ENCODE data around the gene ITGA2B.
"Not testable (repeated sequence)": the region's sequence is repeated elsewhere in the genome, so short reads cannot be mapped to it uniquely, and the experiment has no call there.

Gene ITGA2B

GRCh38 chr17:44369414-44370023 lies 19.9 kb downstream of the ITGA2B start:
- DNase-seq (ENCODE audit: extremely low read depth in 1 of 2, low read depth in 1 of 2): not testable (repeated sequence)

- not testable (repeated sequence) for DNase-seq (ENCODE audit: extremely low read depth in 1 of 2, low read depth in 1 of 2)
Measured at GRCh38 chr17:44368391-44369243, 20.8 kb downstream of the ITGA2B start.

GRCh38 chr17:44367231-44367979 lies 22.0 kb downstream of the ITGA2B start:
- DNase-seq (ENCODE audit: extremely low read depth in 1 of 2, low read depth in 1 of 2): no peak

DNA sequence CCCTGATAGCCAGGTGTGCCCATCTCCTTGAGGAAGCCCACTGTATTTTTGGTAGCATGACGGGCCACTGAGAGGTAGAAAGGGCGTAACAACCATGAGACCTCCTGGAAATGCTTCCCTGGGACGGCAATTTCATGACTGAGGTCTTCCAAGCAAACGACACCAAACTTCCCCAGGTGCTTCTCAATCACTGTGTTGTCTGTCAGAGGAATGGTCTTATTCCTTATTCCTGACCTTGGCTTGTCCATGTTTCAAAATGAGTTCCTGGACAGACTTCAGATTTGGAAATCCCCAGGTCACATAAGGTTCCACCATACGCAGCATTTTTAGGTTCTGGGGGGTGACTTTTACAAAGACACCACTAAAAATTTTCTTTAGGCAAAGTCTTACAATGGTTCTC lies 24.4 kb downstream of the ITGA2B start:
- not testable (repeated sequence) for DNase-seq (ENCODE audit: extremely low read depth in 1 of 2, low read depth in 1 of 2)

- DNase-seq (ENCODE audit: extremely low read depth in 1 of 2, low read depth in 1 of 2): peak in 1 of 2 donors; percentile 57
Measured at GRCh38 chr17:44363613-44364159, 25.8 kb downstream of the ITGA2B start, which contains the start of gene FAM171A2. TSS of gene FAM171A2 (minus strand) at chr17:44363853. CDS start at chr17:44363714, 139 bp downstream.

DNA sequence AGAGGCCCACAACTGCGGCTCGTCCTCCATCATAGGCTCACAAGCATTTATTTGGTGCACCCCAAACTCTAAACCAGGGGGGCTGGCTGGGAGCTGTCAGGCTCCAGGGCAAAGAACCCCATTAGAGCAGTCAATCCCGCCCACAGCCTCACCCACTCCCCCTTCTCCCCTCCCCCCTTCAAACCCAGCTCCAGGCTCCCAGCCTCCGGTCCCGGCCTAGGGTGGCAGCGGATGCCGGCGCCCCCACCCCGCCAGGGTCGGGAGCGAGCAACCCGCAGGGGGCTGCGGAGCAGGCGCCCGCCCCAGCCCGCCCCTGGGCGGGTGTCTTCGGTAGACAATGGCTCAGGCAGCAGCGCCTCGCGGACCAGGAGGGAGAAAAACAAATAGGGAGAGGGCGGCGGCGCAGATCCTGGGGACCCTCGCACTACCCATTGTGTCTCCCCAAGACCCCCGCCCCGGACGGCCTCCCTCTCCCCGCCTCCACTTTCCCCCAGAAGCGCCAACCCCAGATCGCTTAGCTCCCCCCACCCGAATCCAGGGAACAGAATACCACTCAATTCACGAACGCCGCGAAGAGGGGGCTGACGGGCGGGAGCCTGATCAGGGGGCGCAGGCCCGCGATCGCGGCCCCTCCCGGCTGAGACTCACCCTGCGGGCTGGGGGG lies 26.4 kb downstream of the ITGA2B start:
- no peak for DNase-seq (ENCODE audit: extremely low read depth in 1 of 2, low read depth in 1 of 2)

GRCh38 chr17:44362459-44362948 lies 26.9 kb downstream of the ITGA2B start:
- DNase-seq (ENCODE audit: extremely low read depth in 1 of 2, low read depth in 1 of 2): no peak

DNA sequence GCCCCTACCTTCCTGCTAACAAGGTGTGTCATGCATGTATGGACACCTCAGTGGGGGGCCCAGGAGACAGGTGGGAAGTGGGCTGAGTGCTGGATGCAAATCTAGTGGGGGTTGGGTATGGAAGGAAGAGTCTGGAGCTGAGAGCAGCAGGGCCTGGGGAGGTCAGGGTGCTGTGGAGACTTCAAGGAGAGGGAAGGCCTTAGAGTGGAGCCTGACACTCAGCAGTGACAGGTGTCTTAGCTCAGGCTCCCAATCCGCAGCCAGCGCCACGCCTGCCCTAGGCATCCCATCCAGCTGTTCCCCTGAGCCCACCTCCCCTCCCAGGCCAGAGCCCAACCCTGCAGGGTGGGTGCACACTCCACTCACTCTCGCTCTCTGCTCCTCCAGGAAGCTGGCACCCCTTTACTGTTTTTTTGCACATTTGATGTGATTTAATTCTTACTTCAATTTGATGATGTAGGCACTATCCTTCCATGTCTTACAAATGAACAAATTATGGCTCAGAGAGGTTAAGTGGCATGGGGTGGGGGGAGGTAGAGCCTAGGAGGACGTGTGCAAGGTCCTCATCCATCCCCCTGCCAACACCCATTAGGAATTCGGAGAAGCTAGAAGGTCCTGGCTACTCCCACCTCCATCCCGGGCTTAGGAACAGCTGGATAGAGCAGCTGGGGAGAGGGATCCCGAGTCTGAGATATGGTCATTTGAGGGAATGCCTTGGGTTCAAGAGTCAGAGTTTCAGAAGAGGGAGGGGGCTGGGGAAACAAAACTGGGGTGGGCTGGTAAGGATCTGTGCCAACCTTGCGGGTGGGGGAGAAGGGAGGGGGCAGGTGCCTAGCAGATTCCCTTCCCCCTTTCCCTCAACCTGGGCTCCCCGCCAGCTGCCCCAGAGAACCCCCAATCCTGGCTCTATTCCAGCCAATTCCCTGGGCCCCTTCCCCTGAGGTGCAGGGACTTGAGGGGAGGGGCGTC lies 27.9 kb downstream of the ITGA2B start:
- DNase-seq (ENCODE audit: extremely low read depth in 1 of 2, low read depth in 1 of 2): no peak

- no peak for DNase-seq (ENCODE audit: extremely low read depth in 1 of 2, low read depth in 1 of 2)
Measured at GRCh38 chr17:44360826-44361225, 28.6 kb downstream of the ITGA2B start.

DNA sequence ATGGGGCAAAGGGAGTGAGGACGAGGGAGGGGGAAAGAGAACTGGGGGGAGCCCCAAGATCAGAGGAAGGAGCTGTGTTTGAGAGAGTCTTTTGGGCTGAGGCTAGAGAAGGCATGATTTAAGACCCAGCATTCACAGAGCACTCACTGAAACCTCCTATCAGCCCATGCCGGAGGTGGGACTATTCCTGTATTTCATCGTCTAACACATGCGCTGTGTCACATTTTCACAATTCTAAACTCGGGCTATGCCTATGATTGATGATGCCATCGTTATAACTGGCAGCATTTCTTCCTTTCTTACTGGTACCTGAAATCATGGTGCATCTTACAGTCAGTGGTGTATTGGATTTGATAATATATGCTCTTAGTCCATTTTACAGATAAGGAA lies 29.3 kb downstream of the ITGA2B start:
- no peak for DNase-seq (ENCODE audit: extremely low read depth in 1 of 2, low read depth in 1 of 2)

DNA sequence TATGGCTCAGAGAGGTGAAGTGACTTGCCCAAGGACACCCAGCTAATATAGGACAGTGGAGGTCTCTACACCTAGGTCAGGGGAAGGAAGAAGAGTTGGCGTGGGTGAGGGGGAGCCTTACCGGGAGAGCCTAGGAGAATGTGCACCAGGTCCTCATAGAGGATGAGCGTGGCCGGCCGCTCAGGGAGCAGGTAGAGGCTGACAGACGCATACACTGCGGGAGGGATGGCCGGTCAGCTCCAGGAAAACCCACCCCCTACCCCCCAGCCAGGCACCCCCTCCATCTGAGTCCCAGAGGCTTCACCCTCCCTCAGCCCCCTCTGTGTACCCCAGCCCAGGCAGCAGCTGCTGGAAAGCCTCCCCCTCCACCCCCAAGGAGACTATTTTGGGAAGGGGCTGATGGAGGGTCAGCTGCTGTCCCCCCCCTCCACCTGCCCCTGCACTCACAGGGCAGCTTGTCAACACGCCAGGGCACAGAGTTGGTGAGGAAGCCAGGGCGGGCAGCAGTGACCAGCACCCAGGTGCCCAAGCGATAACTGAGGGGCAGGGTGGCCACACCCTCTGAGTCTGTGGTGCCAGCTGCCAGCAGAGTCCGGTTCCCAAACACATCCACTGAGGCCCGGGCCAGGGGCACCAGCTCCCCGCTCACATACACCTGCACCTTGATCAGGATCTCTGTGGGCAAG lies 29.8 kb downstream of the ITGA2B start:
- no peak for DNase-seq (ENCODE audit: extremely low read depth in 1 of 2, low read depth in 1 of 2)

DNA sequence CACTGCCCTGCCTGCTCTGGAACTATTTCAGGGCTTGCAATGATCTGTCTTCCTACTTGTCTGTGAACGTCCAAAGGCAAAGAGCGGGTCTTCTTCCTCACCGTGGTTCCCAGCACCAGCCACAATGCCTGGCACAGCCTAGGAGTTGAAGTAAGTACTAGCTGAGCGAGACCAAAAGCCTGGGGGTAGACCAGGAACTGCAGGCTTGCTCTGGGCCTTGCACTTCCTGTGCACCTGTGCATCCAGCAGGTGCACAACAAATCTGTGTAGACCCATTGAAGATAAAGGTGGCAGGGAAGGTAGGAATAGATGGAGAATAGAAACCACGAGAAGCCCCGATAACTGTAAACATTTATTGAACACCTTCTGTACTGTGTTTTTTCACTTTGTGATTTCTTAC lies 30.4 kb downstream of the ITGA2B start:
- no peak for DNase-seq (ENCODE audit: extremely low read depth in 1 of 2, low read depth in 1 of 2)

DNA sequence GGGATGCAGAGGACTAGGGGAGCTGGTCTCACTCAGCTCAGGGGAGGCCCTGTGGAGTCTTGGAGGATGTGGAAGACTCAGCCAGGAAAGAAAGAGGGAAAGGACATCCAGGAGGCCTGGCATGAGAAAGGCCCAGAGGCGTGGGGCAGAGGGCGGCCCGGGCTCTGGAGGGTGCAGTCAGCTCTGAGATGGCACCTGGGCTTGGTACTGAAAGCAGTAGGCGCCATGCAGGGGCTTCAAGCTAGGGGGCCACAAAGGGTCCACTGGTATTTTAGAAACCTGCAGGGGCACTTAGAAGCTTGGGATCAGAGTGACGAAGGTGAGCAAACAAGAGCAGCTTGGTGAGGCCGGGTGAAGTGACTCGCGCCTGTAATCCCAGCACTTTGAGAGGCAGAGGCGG lies 31.4 kb downstream of the ITGA2B start:
- no peak for DNase-seq (ENCODE audit: extremely low read depth in 1 of 2, low read depth in 1 of 2)

DNA sequence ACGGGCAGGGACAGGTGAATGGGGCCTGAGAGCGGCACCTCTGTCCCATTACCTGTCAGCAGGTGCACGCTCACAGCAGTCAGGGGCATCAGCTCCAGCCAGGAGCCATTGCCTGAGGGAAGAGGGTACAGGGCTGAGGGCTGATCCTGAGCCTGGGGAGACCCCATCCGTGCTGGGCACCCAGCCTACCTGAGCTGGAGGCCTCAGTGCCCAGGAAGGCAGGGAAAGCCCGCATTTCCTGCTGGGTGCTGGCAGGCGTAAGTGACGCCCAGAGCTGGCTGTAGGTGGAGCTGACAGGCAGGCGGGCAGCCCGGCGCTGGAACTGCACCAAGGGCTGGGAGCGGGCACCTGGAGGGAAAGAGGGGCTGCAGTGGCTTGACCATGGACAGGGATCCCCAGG lies 33.2 kb downstream of the ITGA2B start:
- no peak for DNase-seq (ENCODE audit: extremely low read depth in 1 of 2, low read depth in 1 of 2)

GRCh38 chr17:44355642-44356099 lies 33.8 kb downstream of the ITGA2B start:
- DNase-seq (ENCODE audit: extremely low read depth in 1 of 2, low read depth in 1 of 2): no peak

- DNase-seq (ENCODE audit: extremely low read depth in 1 of 2, low read depth in 1 of 2): peak; percentile 23 to 56
Measured at GRCh38 chr17:44354582-44355561, 34.6 kb downstream of the ITGA2B start.

DNA sequence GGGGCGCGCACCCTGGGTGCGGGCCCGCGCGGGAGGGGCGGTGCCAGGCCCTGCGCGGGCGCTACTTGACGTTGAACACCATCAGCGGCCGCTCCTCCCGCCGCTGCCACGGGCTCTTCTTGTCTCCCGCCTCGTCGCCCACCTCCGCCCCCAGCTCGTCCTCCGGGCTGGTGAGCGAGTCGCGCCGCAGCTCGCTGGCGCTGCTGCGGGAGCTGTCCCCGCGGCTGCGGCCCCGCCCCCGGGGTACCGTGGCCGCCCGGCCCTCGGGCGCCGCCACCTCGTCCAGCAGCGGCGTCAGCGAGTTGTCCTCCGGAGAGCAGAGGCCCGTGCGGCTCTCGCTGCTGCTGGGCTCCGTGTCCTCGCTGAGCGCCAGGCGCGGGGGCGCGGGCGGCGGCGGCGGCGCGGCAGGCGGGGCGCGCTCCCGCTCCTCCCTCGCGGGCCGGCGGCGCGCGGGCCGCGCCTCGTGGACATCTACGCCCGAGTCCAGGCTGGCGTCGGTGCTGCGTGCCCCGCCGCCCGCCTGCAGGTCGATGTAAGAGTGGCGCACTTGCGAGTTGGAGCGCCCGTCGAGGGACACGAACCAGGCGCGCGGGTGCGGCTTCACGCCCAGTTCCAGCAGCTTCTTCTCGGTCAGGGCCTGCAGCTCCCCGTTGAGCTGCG lies 35.6 kb downstream of the ITGA2B start:
- no peak for DNase-seq (ENCODE audit: extremely low read depth in 1 of 2, low read depth in 1 of 2)
